HG02623 (cell line): ENCODE data around the gene TXNL4B.

ENCODE experiments used
- ATAC-seq: cut with Tn5 transposase; IDR thresholded peaks from one replicate; pipeline ENCODE4 v1.9.1; 2021; ENCODE audit warnings: moderate library complexity; ENCODE audit not compliant: unreplicated experiment

Gene TXNL4B

GRCh38 chr16:72042157-72042660 is 51.2 kb downstream of the TXNL4B start:
- ATAC-seq: no peak

- no peak for ATAC-seq
These were observed 57.3 kb downstream of the TXNL4B start for GRCh38 chr16:72036098-72036497.
